ENCODE measurements around the gene MOCS1. TPM values are rescaled to one million over a fixed set of nuclear protein-coding genes. Genes with fewer than 3 reads are reported as not detected.

Gene MOCS1
- total and polyA plus RNA-seq, 2 donors (not counting 1 experiment from before 2014, with no cell fraction given): 11.6 to 21.8 TPM

GRCh38 chr6:39901116-39901655, 33.1 kb downstream of the MOCS1 start:
- no peak for DNase-seq (ENCODE audit: low read depth in 2 of 2)
- Histone ChIP-seq H3K79me2 (ENCODE audit: control insufficient read depth, insufficient read depth, low read length) (no peaks in the 10 kb centered on the region), H3K27me3 (ENCODE audit: control insufficient read depth, insufficient read depth, low read length) (no peaks in the 10 kb centered on the region), H2AFZ (ENCODE audit: low read length) (no peak overlapping the region), H3K27ac (ENCODE audit: insufficient read depth, low read length) (no peak overlapping the region), H3K4me1 (ENCODE audit: control insufficient read depth, extremely low read depth, insufficient read depth, low read length) (no peaks in the 10 kb centered on the region), H3K36me3 (ENCODE audit: control insufficient read depth, insufficient read depth, low read length) (peaks cover 6% of the 10 kb centered on the region), H3K9ac (ENCODE audit: insufficient read depth, low read length) (no peak overlapping the region), H4K20me1 (ENCODE audit: control insufficient read depth, extremely low read depth, insufficient read depth, low read length) (no peaks in the 10 kb centered on the region), H3K4me2 (ENCODE audit: extremely low read depth, insufficient read depth, low read length) (no peak overlapping the region), H3K4me3 (replicated peaks in 1 of 4; ENCODE audit: control extremely low read depth in 1 of 4, insufficient read depth in 1 of 4, low read depth in 3 of 4, low read length in 4 of 4) (no peak overlapping the region), H3K9me3 (ENCODE audit: control insufficient read depth, insufficient read depth, low read depth, low read length) (no peaks in the 10 kb centered on the region)
- TF ChIP-seq EZH2 (IDR thresholded peaks at IDR 0.05; ENCODE audit: low read length, missing control alignments): no peak
- no peak for TF ChIP-seq CTCF (conservative IDR thresholded peaks at IDR 0.05 in 1 of 2, IDR thresholded peaks at IDR 0.05 in 1 of 2; ENCODE audit: low read depth in 1 of 2, low read length in 2 of 2)

GRCh38 chr6:39899554-39900295, 34.5 kb downstream of the MOCS1 start:
- Histone ChIP-seq H3K79me2 (ENCODE audit: control insufficient read depth, insufficient read depth, low read length) (no peaks in the 10 kb centered on the region), H3K4me3 (replicated peaks in 1 of 4; ENCODE audit: control extremely low read depth in 1 of 4, insufficient read depth in 1 of 4, low read depth in 3 of 4, low read length in 4 of 4) (no peak overlapping the region), H3K9ac (ENCODE audit: insufficient read depth, low read length) (no peak overlapping the region), H3K36me3 (ENCODE audit: control insufficient read depth, insufficient read depth, low read length) (peaks cover 6% of the 10 kb centered on the region), H3K27ac (ENCODE audit: insufficient read depth, low read length) (no peak overlapping the region), H2AFZ (ENCODE audit: low read length) (no peak overlapping the region), H3K9me3 (ENCODE audit: control insufficient read depth, insufficient read depth, low read depth, low read length) (no peaks in the 10 kb centered on the region), H4K20me1 (ENCODE audit: control insufficient read depth, extremely low read depth, insufficient read depth, low read length) (no peaks in the 10 kb centered on the region), H3K4me2 (ENCODE audit: extremely low read depth, insufficient read depth, low read length) (no peak overlapping the region), H3K27me3 (ENCODE audit: control insufficient read depth, insufficient read depth, low read length) (no peaks in the 10 kb centered on the region), H3K4me1 (ENCODE audit: control insufficient read depth, extremely low read depth, insufficient read depth, low read length) (no peaks in the 10 kb centered on the region)
- TF ChIP-seq EZH2 (IDR thresholded peaks at IDR 0.05; ENCODE audit: low read length, missing control alignments) (no peak), CTCF (conservative IDR thresholded peaks at IDR 0.05 in 1 of 2, IDR thresholded peaks at IDR 0.05 in 1 of 2; ENCODE audit: low read depth in 1 of 2, low read length in 2 of 2) (no peak)
- no peak for DNase-seq (ENCODE audit: low read depth in 2 of 2)

- peaks cover 3% of the 10 kb centered on the region for H3K36me3 ChIP-seq (ENCODE audit: control insufficient read depth, insufficient read depth, low read length)
- no peak overlapping the region for H3K4me2 ChIP-seq (ENCODE audit: extremely low read depth, insufficient read depth, low read length)
- DNase-seq (ENCODE audit: low read depth in 2 of 2): no peak
- H2AFZ ChIP-seq (ENCODE audit: low read length): no peak overlapping the region
- H3K9ac ChIP-seq (ENCODE audit: insufficient read depth, low read length): no peak overlapping the region
- H3K27ac ChIP-seq (ENCODE audit: insufficient read depth, low read length): no peak overlapping the region
- H4K20me1 ChIP-seq (ENCODE audit: control insufficient read depth, extremely low read depth, insufficient read depth, low read length): no peaks in the 10 kb centered on the region
- no peaks in the 10 kb centered on the region for H3K27me3 ChIP-seq (ENCODE audit: control insufficient read depth, insufficient read depth, low read length)
- TF ChIP-seq CTCF (conservative IDR thresholded peaks at IDR 0.05 in 1 of 2, IDR thresholded peaks at IDR 0.05 in 1 of 2; ENCODE audit: low read depth in 1 of 2, low read length in 2 of 2): no peak
- no peak for TF ChIP-seq EZH2 (IDR thresholded peaks at IDR 0.05; ENCODE audit: low read length, missing control alignments)
- H3K9me3 ChIP-seq (ENCODE audit: control insufficient read depth, insufficient read depth, low read depth, low read length): no peaks in the 10 kb centered on the region
- no peak overlapping the region for H3K4me3 ChIP-seq (replicated peaks in 1 of 4; ENCODE audit: control extremely low read depth in 1 of 4, insufficient read depth in 1 of 4, low read depth in 3 of 4, low read length in 4 of 4)
- H3K79me2 ChIP-seq (ENCODE audit: control insufficient read depth, insufficient read depth, low read length): no peaks in the 10 kb centered on the region
- H3K4me1 ChIP-seq (ENCODE audit: control insufficient read depth, extremely low read depth, insufficient read depth, low read length): no peaks in the 10 kb centered on the region
Observed at GRCh38 chr6:39898625-39899024, 35.6 kb downstream of the MOCS1 start.
